Fibroblast of upper back skin (primary cell): ENCODE data around the gene CLASP1.
"Not testable (repeated sequence)": the region's sequence is repeated elsewhere in the genome, so short reads cannot be mapped to it uniquely, and the experiment has no call there.

ENCODE experiments used
- DNase-seq: peaks from one replicate; pipeline ENCODE4 v3.0.0-alpha.2; 2013

CLASP1 gene

GRCh38 chr2:121649149-121649595 lies at the start of gene CLASP1:
Gene CLASP1, minus strand, starts transcription at chr2:121649462. Its CDS starts 43,567 bp downstream, at chr2:121605895.
- DNase-seq = no peak

GRCh38 chr2:121698318-121698930 lies 49.2 kb upstream of the CLASP1 start:
- DNase-seq = no peak

- peak; percentile 5 for DNase-seq
Observed at GRCh38 chr2:121697108-121697631, 47.9 kb upstream of the CLASP1 start.

- no peak for DNase-seq
Observed at GRCh38 chr2:121696410-121696930, 47.2 kb upstream of the CLASP1 start.

GRCh38 chr2:121695171-121695451 lies 45.8 kb upstream of the CLASP1 start:
- no peak for DNase-seq

GRCh38 chr2:121694398-121695170 lies 45.3 kb upstream of the CLASP1 start:
- DNase-seq = peak; percentile 51

GRCh38 chr2:121690572-121690971 lies 41.3 kb upstream of the CLASP1 start:
- DNase-seq = not testable (repeated sequence)

GRCh38 chr2:121690095-121690494 lies 40.8 kb upstream of the CLASP1 start:
- DNase-seq = no peak

GRCh38 chr2:121689356-121689755 lies 40.1 kb upstream of the CLASP1 start:
- DNase-seq = peak; percentile 50

GRCh38 chr2:121688820-121689219 lies 39.6 kb upstream of the CLASP1 start:
- no peak for DNase-seq

GRCh38 chr2:121686902-121687301 lies 37.6 kb upstream of the CLASP1 start:
- DNase-seq = no peak

GRCh38 chr2:121686218-121686617 lies 37.0 kb upstream of the CLASP1 start:
- DNase-seq = no peak

GRCh38 chr2:121682396-121683298 lies 33.4 kb upstream of the CLASP1 start:
- no peak for DNase-seq

- no peak for DNase-seq
Observed at GRCh38 chr2:121677855-121678254, 28.6 kb upstream of the CLASP1 start.

GRCh38 chr2:121671621-121672020 lies 22.4 kb upstream of the CLASP1 start:
- not testable (repeated sequence) for DNase-seq

GRCh38 chr2:121670181-121670580 lies 20.9 kb upstream of the CLASP1 start:
- DNase-seq = no peak

- DNase-seq = no peak
Observed at GRCh38 chr2:121667618-121668017, 18.4 kb upstream of the CLASP1 start.

GRCh38 chr2:121666042-121666441 lies 16.8 kb upstream of the CLASP1 start:
- DNase-seq = no peak

- DNase-seq = no peak
Observed at GRCh38 chr2:121665504-121665903, 16.2 kb upstream of the CLASP1 start.

- no peak for DNase-seq
Observed at GRCh38 chr2:121664713-121665112, 15.5 kb upstream of the CLASP1 start.

- no peak for DNase-seq
Observed at GRCh38 chr2:121664086-121664485, 14.8 kb upstream of the CLASP1 start.

GRCh38 chr2:121663434-121663833 lies 14.2 kb upstream of the CLASP1 start:
- DNase-seq = no peak

- no peak for DNase-seq
Observed at GRCh38 chr2:121662656-121663055, 13.4 kb upstream of the CLASP1 start.
